CD4-positive, alpha-beta T cell treated with Interleukin-2 at 100 ng/mL for 4 hours (primary cell): ENCODE data around the gene ARL15.
"Not testable (repeated sequence)": the region's sequence is repeated elsewhere in the genome, so short reads cannot be mapped to it uniquely, and the experiment has no call there.

Source experiments
- DNase-seq: peaks from one replicate; pipeline ENCODE4 v3.0.0-alpha.2; 2020; ENCODE audit warnings: low spot score

ARL15 gene

DNA sequence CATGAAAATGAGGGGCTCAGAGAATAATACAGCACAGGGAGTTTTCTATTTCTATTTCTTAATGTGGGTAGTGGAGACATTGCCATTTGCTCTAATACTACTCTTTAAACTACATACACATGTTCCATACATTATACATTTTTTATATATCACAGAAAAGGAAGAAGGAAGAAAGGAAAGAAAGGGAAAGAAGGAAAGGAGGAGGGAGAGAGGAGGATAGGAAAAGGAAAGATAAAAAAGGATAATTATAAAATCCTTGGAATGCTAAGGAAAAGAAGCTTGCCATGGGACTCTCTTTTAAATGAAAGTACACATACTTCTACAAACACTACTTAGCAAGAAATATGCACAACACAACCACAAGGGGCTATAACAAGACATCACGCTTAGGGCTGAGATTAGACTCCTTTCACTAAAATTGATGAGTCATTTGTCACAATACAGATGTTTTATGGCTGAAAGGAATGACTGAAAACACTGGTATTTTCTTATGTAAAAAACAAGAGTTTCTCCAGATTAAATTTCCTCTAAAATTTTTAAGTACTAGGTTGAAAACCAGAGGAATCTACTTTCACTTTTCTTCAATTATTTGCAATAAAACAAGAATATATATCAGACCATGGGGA, 219.8 kb downstream of the ARL15 start:
- no peak for DNase-seq

DNA sequence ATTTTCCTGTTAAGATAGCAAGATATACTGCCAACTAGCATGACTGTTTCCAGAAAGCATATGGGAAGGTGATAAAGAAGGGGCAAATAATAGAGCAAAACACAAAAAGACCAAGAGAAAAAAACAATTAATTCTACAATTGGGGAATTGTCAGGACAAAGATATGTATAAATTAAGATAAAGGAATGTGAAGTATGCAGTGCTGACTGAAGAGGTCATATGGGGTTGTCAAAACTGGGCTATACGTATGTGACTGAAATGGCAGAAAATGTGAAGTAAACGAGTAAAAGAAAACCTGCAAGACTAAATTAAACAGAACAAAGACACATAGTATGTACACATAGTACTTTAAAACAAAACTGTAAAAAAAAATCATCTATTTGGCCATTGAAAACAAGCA, 222.3 kb downstream of the ARL15 start:
- DNase-seq, result no peak

DNA sequence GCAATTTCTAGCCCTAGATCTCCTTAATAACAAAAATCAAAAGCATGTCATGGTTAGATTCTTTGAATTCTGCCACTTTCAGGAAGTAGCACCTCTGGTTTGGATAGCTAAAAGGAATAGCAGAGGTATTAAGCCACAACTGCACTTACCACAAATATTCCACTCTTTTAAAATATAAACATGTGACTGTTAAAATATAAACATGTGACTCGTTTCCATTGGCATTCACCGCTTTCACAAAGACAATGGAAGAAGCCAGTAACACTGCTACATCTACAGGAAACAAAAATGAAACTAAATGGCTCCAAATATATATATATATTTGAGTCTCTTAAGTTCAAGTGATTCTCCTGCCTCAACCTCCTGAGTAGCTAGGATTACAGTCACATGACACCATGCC, 222.9 kb downstream of the ARL15 start:
- no peak for DNase-seq

DNA sequence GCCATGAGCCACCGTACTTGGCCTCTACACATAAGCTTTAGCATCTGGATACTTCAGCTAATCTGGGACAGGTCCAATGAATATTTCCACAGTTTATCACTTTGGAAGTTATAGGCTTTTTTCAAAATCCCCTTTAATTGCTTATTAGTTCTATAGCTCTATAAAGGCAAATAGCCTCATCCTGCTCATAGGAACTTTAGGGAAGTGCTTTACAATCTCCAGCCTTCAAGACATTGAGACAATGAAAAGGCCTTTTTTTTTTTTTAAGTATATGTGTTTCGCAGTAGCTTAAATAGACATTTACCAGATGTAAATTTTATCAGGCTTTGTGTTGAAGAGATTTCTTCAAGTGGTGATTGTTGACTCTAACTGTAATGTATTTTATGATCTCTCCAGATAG, 224.2 kb downstream of the ARL15 start:
- DNase-seq, result no peak

DNA sequence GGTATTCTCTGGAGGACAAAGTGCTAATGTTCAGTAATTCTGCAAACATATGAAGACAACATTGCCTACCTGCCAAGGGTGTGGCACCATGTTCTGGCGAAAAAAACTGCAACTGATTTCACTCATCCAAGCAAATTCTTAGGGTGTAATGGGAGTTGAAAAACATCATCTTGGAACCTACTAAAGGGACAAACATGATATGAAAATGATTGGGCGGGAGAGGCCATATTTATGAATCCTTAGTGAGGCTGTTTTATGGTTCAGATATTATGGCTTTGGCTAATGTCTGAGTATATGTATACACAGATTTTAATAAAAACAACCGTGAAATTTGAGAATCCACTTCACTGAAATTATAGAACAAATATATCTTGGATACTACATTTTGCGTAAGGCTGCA, 225.7 kb downstream of the ARL15 start:
- DNase-seq, result no peak

DNA sequence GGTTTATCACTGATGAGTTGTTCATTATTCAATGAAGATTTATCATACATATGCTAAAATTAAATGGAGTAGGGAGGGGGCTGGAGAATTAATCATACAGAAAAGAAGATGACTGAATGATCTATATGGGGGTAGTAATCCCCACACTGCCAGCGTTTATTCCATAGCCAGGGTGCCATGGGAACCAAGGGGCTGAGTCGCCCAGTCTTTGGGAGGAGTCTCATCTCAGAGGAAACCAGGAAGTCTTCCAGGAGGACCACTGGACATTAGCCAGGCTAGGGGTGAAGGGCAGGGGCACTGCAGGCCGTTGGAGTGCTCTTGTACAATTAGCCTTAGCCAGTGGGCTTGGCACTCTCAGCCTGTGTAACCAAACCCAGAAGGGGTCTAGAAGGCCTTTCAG, 226.5 kb downstream of the ARL15 start:
- no peak for DNase-seq

DNA sequence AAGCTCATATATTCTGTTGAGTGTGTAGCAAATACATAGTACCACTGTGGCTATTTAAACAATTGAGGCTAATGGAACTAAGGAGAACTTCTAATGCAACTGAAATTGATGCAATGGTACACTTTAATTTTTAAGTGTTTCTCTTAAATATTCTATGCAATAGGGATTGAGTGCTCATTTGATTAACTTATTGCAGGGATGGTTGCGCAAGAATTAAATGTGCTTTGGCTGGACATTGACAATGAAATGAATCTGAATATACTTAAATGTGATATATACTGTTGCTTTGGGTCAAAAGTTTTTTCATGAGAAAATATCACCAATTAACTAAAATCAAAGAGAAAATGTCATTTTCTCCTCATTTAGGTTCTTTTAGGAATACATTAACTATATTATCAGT, 227.1 kb downstream of the ARL15 start:
- no peak for DNase-seq

DNA sequence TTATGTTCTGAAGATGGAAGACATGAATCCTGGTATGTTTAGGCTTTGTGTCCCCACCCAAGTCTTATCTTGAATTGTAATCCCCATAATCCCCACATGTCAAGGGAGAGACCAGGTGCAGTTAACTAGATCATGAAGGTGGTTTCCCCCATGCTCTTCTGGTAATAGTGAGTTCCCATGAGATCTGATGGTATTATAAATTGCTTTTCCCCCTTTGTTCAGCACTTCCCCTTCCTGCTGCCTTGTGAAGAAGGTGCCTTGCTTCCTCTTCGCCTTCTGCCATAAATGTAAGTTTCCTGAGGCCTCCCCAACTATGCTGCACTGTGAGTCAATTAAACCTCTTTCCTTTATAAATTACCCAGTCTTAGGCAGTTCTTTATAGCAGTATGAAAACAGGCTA, 229.0 kb downstream of the ARL15 start:
- DNase-seq, result no peak

DNA sequence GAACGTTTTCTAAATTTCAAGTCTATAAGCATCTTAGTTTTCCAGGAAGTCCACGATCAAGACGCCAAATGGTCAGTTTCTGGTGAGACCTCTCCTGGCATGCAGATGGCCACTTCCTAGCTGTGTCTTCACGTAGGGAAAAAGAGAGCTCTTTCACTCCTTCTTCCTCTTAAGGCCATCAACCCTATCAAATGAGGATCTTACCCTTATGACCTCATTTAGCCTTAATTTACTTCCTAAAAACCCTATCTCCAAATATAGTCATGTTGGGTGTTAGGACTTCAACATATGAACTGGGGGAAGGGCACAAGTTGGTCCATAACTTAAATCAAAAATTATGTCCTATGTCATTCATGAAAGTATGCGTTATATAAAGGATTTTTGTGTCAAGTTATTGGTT, 229.5 kb downstream of the ARL15 start:
- no peak for DNase-seq

DNA sequence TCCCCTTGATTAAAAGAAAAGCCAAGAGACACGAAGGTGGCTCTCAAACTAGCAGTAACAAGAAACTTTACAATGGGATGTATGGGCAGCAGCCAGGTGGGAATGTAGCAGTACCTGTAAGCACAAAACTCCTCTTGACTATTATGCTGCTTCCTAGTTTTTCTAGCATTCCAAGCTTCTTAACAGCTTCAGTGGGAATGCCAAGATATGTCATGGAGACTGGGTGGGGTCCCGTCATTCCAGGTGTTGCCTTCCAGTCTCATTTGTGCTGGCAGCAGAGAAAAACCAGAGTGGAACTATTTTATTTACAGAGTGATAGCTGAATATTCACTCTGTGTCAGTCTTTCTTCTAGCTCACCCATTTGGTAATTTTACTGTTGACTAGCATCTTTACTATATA, 236.6 kb downstream of the ARL15 start:
- DNase-seq, result no peak

DNA sequence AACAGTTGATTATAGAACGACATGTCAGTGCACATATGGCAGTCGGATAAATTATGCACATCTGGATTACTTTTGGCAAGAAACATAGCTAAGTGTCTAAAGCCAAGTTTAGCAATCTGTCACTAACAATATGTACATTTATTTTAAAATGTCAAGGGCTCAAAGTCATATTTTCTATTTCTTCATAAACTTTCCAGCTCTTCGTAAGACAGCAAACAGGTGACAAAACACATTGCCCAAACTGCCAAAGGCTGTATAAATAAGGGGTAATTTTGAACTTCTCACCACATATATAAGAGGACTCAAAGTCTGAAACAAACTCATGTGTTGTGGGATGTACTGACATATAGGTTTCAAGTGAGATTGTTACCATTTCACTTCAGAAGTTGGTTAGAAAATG, 237.2 kb downstream of the ARL15 start:
- no peak for DNase-seq

DNA sequence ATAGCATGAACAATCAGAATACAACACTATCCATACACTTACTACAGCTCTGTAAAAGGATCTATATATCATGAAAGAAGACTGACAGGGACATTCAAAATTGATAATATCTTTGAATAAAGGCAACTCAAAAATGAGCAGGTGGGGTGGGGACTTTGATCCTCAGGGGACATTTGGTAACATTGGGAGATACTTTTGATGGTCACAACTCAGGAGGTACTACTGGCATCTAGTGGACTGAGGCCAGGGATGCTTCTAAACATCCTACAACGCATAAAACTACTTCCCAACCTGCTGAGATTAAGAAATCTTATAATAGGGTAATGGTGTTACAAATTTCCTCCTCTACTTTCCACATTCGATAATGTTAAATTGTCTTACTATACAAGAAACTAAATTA, 243.9 kb downstream of the ARL15 start:
- no peak for DNase-seq

DNA sequence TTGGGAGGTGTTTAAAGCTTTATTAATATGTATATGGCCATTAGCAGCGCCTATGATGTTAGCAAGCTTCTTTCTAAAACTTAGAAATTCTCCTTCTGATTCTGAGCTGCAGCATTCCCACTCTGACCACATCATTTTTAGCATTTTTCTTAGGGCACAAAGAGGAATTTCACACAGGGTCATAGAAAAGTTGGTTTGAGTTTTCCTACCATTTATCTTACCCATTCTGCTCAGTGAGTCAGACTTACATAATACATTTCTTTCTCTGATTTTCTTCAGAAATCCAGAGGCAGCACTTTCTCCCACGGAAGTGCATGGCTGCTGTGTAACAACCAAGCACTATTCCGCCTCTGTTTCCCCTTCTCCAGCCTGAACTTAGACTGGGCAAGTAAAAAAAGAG, 246.6 kb downstream of the ARL15 start:
- no peak for DNase-seq

DNA sequence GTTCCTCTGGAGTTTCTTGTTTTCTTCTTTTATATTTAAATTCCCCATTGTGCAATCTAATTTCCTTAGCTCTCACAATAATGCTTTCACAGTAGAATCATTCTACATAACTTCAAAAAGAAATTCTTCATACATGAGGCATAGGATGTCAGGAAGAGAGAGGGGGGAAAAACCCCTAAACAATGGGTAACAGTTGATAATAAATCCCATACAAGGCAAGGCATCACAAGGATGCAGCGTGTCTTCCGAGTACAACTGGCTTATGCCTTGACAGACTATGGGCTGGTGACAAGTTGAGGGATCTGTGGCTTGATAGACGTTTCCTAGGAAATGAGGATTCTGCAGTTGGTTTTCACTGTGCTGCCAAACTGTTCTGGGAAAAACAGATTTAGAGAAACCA, 247.4 kb downstream of the ARL15 start:
- DNase-seq, result no peak

DNA sequence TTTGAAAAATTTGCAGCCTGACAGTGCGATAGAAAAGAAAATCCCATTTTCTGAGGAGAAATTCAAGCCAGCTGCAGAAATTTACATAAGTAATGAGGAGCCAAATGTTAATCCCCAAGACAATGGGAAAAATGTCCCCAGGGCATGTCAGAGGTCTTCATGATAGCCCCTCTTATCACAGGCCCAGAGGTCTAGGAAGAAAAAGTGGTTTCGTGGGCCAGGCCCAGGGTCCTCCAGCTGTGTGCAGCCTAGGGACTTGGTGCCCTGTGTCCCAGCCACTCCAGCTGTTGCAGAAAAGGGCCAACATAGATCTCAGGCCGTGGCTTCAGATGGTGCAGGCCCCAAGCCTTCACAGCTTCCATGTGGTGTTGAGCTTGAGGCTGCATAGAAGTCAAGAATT, 249.5 kb downstream of the ARL15 start:
- DNase-seq, result not testable (repeated sequence)

DNA sequence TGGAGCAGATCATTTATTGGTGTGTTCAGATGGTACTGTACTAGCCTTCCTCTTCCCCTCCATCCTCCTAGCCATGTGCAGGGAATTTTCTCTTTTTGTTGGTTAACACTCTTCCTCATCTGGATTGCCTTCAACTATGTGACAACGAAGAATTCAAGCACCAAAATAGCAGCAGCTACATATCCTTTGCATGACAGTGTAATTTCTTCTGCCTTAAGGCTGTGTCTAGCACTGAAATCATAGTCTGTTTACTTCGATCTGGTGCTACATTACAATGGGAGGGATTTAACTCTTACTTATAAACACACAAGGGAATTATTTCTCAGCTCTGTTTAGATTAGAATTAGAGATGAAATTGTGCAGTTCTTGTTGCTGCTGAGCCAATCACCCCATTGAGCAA, 260.4 kb downstream of the ARL15 start:
- no peak for DNase-seq

DNA sequence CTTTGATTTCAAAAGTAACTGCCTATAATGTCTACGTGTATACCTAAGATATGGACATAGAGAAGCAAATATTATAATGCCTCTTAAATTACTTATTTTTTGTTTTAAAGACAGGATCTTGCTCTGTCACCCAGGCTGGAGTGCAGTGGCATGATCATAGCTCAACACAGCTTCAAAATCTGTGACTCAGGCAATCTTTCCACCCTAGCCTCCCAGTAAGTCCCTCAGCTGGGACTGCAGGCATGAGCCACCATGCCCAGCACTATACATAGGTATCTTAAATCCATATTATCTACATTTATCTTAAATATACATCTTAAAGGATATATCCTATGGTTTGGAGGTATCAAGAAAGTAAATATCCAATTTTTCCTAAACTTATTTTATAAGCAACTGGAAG, 261.2 kb downstream of the ARL15 start:
- no peak for DNase-seq

DNA sequence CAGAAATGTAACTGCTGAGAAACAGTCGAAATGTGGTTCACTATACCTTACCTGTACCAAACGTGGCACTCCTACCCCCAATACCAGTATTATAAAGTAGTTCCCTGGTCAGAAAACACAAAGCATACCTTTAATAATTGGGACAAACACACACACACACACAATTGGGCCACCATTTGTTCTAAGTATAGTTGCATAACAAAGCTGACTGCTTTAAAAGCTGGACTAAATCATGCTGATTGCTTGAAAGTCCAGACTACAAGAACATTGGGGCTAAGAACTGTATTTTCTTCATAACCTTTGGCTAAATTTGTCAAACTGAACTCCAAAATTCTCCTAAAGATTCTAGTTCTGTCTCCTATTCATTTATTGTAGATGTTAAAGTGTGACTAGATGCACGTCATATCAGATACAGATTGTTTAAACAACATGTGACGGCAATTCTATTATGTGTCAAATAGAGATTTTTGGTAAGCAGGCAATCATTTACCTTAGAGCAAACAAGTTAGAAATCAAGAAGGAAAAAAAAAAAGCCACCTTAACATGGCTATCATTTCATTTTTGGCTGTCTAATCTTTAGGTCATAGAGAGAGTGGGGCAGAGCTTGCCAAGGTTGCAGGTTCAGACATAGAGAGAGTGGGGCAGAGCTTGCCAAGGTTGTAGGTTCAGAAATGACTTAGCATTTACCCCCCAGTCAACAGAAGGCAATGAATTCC, 265.1 kb downstream of the ARL15 start:
- DNase-seq, result no peak

DNA sequence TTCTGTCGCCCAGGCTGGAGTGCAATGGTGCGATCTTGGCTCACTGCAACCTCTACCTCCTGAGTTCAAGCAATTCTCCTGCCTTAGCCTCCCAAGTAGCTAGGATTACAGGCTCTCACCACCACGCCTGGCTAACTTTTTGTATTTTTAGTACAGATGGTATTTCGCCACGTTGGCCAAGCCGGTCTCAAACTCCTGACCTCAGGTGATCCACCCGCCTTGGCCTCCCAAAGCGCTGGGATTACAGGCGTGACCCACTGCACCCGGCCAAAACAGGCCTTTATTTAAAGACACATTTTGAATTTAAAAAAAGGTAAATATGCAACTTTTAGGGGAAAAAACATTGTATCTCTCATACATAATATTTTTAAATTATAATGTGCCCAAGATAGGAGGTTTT, 266.1 kb downstream of the ARL15 start:
- DNase-seq, result not testable (repeated sequence)

DNA sequence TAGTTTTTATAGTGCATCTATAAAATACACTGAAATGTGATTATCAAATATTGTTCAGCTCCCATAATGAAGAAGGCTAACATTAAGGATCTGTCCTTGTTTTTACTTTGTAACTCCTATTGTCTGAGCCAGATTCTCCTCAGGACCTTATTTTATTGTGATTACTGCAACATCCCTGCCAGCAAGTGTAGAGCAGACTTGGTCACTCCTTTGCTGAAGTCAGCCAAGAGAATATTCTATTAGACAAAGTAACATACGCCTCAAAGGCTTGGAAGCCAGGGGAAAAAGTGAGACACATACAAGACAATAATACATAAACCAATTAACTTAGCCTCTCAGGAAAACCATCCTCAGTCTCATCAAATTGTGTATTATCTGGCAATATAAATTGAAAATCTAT, 269.6 kb downstream of the ARL15 start:
- no peak for DNase-seq

DNA sequence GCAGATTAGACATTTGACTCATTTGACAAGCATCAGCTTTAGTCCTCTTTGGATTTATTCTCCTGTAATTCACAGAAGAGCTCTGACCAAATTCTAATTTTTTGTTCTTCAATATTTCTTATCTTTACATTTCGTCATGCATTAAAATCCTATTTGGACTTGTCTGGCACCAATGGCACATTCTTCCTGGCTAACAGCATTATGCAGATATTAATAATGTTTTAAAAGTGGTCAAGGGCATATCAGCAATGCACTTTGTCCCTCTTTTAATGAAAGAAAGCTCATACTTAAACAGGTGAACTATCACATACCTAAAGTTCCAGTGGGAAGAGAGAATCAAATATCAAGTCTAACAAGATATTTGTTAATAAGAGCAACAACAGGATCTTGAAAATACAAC, 270.4 kb downstream of the ARL15 start:
- no peak for DNase-seq

DNA sequence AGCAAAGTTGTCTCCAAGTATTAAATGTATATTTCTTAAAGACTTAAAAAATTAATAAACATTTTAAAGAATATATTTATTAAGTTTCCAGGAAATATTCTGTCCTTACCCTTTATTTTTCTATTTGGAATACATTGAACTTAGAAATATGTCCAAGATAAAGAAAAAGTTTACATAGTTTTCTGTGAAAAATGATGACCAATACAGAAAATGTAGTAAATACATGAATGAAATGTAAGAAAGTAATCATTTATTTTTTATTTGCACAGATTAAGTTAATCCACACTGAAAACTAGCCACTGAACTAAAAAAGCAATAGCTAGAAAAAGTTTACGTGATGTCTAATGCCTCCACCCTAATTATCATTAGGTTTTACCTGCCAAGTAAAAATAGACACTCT, 273.2 kb downstream of the ARL15 start:
- no peak for DNase-seq

DNA sequence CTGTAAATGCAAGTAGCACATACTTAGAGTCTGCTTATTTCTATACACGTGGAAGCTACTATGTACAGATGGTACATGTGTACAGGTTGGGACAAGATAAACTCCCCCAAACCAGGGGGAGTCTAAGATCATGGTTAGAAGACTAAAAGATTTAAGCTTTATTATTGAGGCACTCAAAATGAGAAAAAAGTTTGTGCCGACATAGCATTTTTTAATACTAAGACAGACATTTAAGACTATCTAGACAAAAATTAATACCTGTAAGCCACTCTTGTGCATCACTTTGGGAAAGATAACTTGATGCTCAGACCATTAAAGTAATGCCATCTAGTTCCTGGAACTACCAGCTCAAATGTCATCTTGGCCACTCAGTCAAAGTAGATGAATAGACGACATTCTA, 279.4 kb downstream of the ARL15 start:
- no peak for DNase-seq

DNA sequence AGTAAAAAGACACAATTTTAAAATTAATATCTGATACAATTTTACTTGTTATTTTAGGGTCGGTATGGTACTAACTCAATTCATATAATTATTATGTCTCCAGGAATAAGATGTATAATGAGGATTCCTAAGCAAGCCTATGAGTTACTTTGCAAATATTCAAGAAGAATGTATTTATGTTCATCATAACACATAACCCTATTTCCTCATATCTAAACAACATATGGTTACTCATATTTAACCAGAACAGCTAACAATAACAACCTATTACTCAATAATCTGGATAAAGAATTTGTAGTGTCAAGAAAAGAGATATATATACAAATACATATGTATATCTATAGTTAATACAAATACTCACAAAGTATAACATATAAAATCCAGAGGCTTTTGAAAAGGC, 285.9 kb downstream of the ARL15 start:
- no peak for DNase-seq
